ENCODE measurements around the gene RPH3AL. TPM values are rescaled to one million over a fixed set of nuclear protein-coding genes. Genes with fewer than 3 reads are reported as not detected.
"Not testable (repeated sequence)": the region's sequence is repeated elsewhere in the genome, so short reads cannot be mapped to it uniquely, and the experiment has no call there.

The RPH3AL gene
- total RNA-seq, 1 donor from 2014 or later = 6.0 TPM

DNA sequence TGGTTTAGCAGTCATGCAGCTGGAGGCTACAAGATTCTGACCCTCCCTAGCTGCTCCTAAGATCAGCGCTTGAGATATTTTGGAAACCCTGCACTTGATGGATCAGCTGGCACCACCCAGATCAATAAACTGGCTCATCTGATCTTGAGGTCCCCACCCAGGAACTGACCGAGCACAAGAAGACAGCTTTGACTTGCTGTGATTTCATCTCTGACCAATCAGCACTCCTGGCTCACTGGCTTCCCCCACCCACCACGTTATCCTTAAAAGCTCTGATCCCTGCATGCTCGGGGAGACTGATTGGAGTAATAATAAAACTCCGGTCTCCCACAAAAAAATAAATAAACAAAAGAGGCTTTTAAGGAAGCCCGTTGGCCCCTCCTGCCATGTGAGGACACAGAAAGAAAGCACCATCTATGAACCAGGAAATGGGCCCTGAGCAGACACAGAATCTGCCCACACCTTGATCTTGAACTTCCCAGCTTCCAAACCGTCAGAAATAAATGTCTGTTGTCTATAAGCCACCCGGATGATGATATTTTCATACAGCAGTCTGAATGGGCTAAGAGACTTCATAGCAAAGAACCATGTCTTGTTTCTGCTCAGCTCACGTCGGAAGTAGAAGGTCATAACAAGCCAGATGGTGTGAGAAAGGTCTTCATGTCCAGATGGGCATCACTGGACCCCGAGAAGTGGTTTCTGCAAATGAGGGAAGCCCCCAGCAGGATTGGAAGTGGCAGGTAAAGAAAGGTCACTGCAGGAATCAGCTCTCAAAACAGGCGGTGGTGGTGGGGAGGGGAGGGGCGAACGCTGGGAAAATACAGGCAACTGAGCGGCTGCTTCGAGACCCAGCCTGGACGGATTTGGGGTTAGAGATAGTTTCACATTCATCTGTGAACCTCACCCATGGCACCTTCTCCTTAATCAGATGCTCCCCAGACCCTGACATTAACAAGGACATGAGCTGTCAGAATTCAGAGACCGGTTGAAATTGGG is 19.8 kb upstream of the RPH3AL start:
- H3K9me3 Mint-ChIP-seq = peaks cover 5% of the 10 kb centered on the region
- ATAC-seq (ENCODE audit: low read depth) = no peak
- no peaks in the 10 kb centered on the region for H3K27me3 Mint-ChIP-seq
- H3K36me3 Mint-ChIP-seq (ENCODE audit: low read depth) = peaks cover 7% of the 10 kb centered on the region
- CTCF ChIA-PET = no interaction called here
- TF ChIP-seq, protein P1, sequence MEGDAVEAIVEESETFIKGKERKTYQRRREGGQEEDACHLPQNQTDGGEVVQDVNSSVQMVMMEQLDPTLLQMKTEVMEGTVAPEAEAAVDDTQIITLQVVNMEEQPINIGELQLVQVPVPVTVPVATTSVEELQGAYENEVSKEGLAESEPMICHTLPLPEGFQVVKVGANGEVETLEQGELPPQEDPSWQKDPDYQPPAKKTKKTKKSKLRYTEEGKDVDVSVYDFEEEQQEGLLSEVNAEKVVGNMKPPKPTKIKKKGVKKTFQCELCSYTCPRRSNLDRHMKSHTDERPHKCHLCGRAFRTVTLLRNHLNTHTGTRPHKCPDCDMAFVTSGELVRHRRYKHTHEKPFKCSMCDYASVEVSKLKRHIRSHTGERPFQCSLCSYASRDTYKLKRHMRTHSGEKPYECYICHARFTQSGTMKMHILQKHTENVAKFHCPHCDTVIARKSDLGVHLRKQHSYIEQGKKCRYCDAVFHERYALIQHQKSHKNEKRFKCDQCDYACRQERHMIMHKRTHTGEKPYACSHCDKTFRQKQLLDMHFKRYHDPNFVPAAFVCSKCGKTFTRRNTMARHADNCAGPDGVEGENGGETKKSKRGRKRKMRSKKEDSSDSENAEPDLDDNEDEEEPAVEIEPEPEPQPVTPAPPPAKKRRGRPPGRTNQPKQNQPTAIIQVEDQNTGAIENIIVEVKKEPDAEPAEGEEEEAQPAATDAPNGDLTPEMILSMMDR (IDR thresholded peaks at IDR 0.05) = no peak
- no peak overlapping the region for H3K27ac Mint-ChIP-seq
- intact Hi-C loops (cut with micrococcal nuclease) = no loop called here
- no peak overlapping the region for H3K4me3 Mint-ChIP-seq
- no peaks in the 10 kb centered on the region for H3K4me1 Mint-ChIP-seq
- no peak for DNase-seq
- POLR2A ChIA-PET = interaction anchor here (0.6 kb wide), 1 partner anchor 903 kb away, joined by 3 read pairs; no protein-coding TSS in a partner anchor

DNA sequence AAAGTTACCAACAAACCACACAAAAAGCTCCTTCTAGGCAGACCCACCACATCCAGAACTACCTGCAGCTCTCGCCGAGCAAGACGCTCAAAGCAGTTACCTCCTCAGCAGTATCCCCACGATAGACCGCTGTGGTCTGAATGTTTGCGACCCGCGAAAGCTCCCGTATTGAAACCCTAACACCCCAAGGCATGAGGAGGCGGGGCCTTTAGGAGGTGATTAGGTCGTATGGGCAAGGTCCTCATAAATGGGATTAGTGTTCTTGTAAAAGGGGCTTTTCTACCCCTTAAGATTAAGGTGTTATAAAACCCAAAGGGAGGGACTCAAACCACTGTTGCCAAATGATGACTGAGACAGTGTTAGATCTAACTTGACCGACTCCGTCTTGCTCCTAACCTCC is 19.0 kb upstream of the RPH3AL start:
- no peak for ATAC-seq (ENCODE audit: low read depth)
- intact Hi-C loops (cut with micrococcal nuclease) = no loop called here
- TF ChIP-seq, protein P1 (IDR thresholded peaks at IDR 0.05) = no peak

DNA sequence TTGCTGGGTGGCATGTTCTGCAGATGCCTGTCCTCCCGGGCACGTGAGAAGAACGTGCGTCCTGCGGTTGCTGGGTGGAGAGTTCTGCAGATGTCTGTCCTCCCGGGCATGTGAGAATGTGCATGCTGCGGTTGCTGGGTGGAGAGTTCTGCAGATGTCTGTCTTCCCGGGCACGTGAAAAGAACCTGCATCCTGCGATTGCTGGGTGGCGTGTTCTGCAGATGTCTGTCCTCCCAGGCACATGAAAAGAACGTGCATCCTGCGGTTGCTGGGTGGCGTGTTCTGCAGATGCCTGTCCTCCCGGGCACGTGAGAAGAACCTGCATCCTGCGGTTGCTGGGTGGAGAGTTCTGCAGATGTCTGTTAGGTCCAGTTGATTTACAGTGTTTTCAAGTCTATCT is 15.0 kb upstream of the RPH3AL start:
- DNase-seq; H3K9me3 Mint-ChIP-seq; POLR2A ChIA-PET; H3K4me3 Mint-ChIP-seq; ATAC-seq (ENCODE audit: low read depth); CTCF ChIA-PET; H3K27me3 Mint-ChIP-seq; H3K36me3 Mint-ChIP-seq (ENCODE audit: low read depth); intact Hi-C loops (cut with micrococcal nuclease); H3K27ac Mint-ChIP-seq: not testable (repeated sequence)
- H3K4me1 Mint-ChIP-seq = peaks cover 17% of the 10 kb centered on the region

More for the DNA sequence above, 19.0 kb upstream of the RPH3AL start:
- Mint-ChIP-seq H3K36me3 (ENCODE audit: low read depth) (peaks cover 7% of the 10 kb centered on the region), H3K9me3 (peaks cover 5% of the 10 kb centered on the region), H3K4me1 (peaks cover 4% of the 10 kb centered on the region), H3K4me3 (no peak overlapping the region), H3K27me3 (no peaks in the 10 kb centered on the region), H3K27ac (no peak overlapping the region)
- no peak for DNase-seq
- ChIA-PET CTCF (no interaction called here), POLR2A (interaction anchor here (0.6 kb wide), 1 partner anchor 903 kb away, joined by 3 read pairs; no protein-coding TSS in a partner anchor)

DNA sequence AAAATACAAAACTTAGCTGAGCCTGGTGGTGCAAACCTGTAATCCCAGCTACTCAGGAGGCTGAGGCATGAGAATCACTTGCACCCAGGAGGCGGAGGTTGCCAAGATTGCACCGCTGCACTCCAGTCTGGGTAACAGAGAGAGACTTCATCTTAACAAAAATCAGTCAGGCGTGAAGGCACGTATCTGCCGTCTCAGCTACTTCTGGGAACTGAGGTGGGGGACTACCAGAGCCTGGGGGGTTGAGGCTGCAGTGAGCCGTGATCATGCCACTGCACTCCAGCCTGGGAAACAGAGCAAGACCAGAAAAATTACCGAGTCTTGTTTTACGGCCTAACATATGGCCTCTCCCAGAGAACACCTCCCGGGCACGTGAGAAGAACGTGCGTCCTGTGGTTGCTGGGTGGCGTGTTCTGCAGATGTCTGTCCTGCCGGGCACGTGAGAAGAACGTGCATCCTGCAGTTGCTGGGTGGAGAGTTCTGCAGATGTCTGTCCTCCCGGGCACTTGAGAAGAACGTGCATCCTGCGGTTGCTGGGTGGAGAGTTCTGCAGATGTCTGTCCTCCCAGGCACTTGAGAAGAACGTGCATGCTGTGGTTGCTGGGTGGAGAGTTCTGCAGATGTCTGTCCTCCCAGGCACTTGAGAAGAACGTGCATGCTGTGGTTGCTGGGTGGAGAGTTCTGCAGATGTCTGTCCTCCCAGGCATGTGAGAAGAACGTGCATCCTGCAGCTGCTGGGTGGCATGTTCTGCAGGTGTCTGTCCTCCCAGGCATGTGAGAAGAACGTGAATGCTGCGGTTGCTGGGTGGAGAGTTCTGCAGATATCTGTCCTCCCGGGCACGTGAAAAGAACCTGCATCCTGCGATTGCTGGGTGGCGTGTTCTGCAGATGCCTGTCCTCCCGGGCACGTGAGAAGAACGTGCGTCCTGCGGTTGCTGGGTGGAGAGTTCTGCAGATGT is 14.3 kb upstream of the RPH3AL start:
- POLR2A ChIA-PET; H3K27me3 Mint-ChIP-seq; H3K36me3 Mint-ChIP-seq (ENCODE audit: low read depth); ATAC-seq (ENCODE audit: low read depth); H3K4me3 Mint-ChIP-seq; H3K27ac Mint-ChIP-seq; CTCF ChIA-PET; H3K9me3 Mint-ChIP-seq; intact Hi-C loops (cut with micrococcal nuclease); DNase-seq: not testable (repeated sequence)
- peaks cover 17% of the 10 kb centered on the region for H3K4me1 Mint-ChIP-seq

DNA sequence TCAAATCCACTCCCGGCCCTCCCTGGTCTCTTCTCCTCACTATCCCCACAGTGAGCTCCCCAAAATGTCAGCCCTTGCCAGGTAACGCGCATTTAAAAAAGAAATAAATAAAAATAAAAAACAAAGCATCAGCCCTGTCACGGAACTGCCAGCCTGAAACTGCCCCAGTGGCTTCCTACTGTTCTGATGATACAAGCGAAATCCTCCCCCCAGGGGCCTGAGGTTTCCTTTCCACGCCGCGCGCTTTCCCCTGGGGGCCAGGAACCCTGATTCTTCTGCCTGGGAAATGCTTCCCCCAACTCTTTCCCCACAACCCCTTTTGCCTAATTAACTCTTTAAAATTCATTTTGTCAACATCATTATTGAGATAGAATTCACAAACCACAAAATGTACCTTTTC is 12.2 kb upstream of the RPH3AL start:
- no peak for DNase-seq
- CTCF ChIA-PET = no interaction called here
- H3K27me3 Mint-ChIP-seq = peaks cover 3% of the 10 kb centered on the region
- no peak for ATAC-seq (ENCODE audit: low read depth)
- POLR2A ChIA-PET = no interaction called here
- H3K9me3 Mint-ChIP-seq = peaks cover 5% of the 10 kb centered on the region
- H3K27ac Mint-ChIP-seq = no peak overlapping the region
- intact Hi-C loops (cut with micrococcal nuclease) = no loop called here
- TF ChIP-seq, protein P1 (IDR thresholded peaks at IDR 0.05) = no peak
- H3K4me3 Mint-ChIP-seq = no peak overlapping the region
- H3K4me1 Mint-ChIP-seq = peaks cover 17% of the 10 kb centered on the region
- peaks cover 7% of the 10 kb centered on the region for H3K36me3 Mint-ChIP-seq (ENCODE audit: low read depth)

Measured in activated B cell treated with CpG ODN at 0.5 μM for 24 hours (primary cell).